ENCODE measurements around the gene XXYLT1. TPM values are rescaled to one million over a fixed set of nuclear protein-coding genes. Genes with fewer than 3 reads are reported as not detected.
A peak's percentile ranks its signal among the peaks of the same experiment; 100 is the strongest.

The XXYLT1 gene
- total and polyA plus RNA-seq, 2 donors from 2014 or later, result 5.7 to 10.7 TPM

DNA sequence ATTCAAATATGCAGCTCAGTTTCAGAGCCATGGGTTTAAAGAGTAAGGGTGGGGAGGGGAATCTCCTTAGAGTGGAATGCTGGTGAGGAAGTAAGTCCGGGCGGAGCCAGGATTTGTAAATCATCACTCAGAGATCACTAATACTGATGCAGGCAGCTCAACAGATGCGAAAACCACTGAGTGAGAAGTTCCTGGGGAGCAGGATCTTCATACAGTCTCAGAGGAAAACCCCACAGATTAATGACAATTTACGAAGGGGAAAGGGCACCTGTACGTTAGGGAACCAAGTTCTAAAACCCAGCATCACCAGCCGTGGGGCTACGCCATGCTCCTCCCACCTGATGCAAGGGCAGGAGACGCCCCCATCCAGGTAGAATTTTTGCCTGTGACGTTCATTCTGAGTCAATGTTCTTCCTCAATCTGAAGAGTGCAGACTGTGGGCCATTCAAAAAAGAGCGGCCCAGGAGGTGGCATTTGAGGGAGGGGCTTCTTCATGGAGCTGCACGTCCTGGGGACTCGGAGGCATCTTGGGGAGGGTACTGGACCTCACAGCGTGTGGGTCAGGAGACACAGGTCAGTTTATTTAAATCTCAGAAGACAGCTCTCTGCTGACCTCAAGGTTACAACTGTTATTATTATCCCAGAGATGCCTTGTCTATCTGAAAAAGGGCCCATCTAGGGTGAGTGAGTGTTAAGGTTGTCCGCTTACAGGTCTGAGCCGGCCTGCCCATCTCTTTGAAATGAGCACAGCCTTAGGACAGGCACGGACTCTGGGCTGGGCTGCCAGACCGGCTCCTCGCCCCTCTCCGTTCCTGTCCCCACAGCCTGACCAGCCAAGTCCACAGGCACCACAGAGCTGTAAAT, 228.0 kb downstream of the XXYLT1 start:
- no peak for FAIRE-seq

GRCh38 chr3:195041871-195042742, 228.9 kb downstream of the XXYLT1 start:
- intact Hi-C loops (cut with DNase I), result no loop called here
- Histone ChIP-seq H3K9me3 (ENCODE audit: control insufficient read depth in 2 of 3, insufficient read depth in 1 of 3, low read length in 3 of 3) (no peaks in the 10 kb centered on the region), H3K4me1 (ENCODE audit: control insufficient read depth in 2 of 3, insufficient read depth in 2 of 3, low read depth in 1 of 3, low read length in 3 of 3) (no peaks in the 10 kb centered on the region), H3K9ac (ENCODE audit: low read length in 3 of 3) (no peak overlapping the region), H3K27ac (ENCODE audit: low read depth in 2 of 2, low read length in 2 of 2) (no peak overlapping the region), H3K27me3 (ENCODE audit: control insufficient read depth, insufficient read depth, low read length) (no peaks in the 10 kb centered on the region), H3K4me3 (ENCODE audit: low read length in 3 of 3) (no peak overlapping the region), H3K36me3 (ENCODE audit: control insufficient read depth in 2 of 3, insufficient read depth in 3 of 3, low read length in 3 of 3) (no peaks in the 10 kb centered on the region)
- DNase-seq (peak in 2 of 5 donors; percentile 6 to 35), FAIRE-seq (no peak)
- TF ChIP-seq CTCF (IDR thresholded peaks at IDR 0.05; ENCODE audit: borderline replicate concordance, extremely low read depth, insufficient read depth), result no peak

More for the DNA sequence above, 228.0 kb downstream of the XXYLT1 start:
- Histone ChIP-seq H3K27ac (ENCODE audit: low read depth in 2 of 2, low read length in 2 of 2) (no peak overlapping the region), H3K9me3 (ENCODE audit: control insufficient read depth in 2 of 3, insufficient read depth in 1 of 3, low read length in 3 of 3) (no peaks in the 10 kb centered on the region), H3K4me1 (ENCODE audit: control insufficient read depth in 2 of 3, insufficient read depth in 2 of 3, low read depth in 1 of 3, low read length in 3 of 3) (no peaks in the 10 kb centered on the region), H3K36me3 (ENCODE audit: control insufficient read depth in 2 of 3, insufficient read depth in 3 of 3, low read length in 3 of 3) (no peaks in the 10 kb centered on the region), H3K27me3 (ENCODE audit: control insufficient read depth, insufficient read depth, low read length) (no peaks in the 10 kb centered on the region), H3K4me3 (ENCODE audit: low read length in 3 of 3) (no peak overlapping the region), H3K9ac (ENCODE audit: low read length in 3 of 3) (no peak overlapping the region)
- DNase-seq, result peak in 2 of 5 donors; percentile 32 to 63
- no peak for TF ChIP-seq CTCF (IDR thresholded peaks at IDR 0.05; ENCODE audit: borderline replicate concordance, extremely low read depth, insufficient read depth)
- intact Hi-C loops (cut with DNase I), result no loop called here

- Histone ChIP-seq H3K27me3 (ENCODE audit: control insufficient read depth, insufficient read depth, low read length) (no peaks in the 10 kb centered on the region), H3K9me3 (ENCODE audit: control insufficient read depth in 2 of 3, insufficient read depth in 1 of 3, low read length in 3 of 3) (no peaks in the 10 kb centered on the region), H3K36me3 (ENCODE audit: control insufficient read depth in 2 of 3, insufficient read depth in 3 of 3, low read length in 3 of 3) (no peaks in the 10 kb centered on the region), H3K4me3 (ENCODE audit: low read length in 3 of 3) (no peak overlapping the region), H3K27ac (ENCODE audit: low read depth in 2 of 2, low read length in 2 of 2) (no peak overlapping the region), H3K4me1 (ENCODE audit: control insufficient read depth in 2 of 3, insufficient read depth in 2 of 3, low read depth in 1 of 3, low read length in 3 of 3) (no peaks in the 10 kb centered on the region), H3K9ac (ENCODE audit: low read length in 3 of 3) (no peak overlapping the region)
- intact Hi-C loops (cut with DNase I), result no loop called here
- TF ChIP-seq CTCF (IDR thresholded peaks at IDR 0.05; ENCODE audit: borderline replicate concordance, extremely low read depth, insufficient read depth), result no peak
- FAIRE-seq (no peak), DNase-seq (peak in 3 of 5 donors; percentile 11 to 72 (median 35))
Observed at GRCh38 chr3:195040773-195041520, 230.0 kb downstream of the XXYLT1 start.
